IMR-90 (cell line): ENCODE results near the gene HCFC1R1. TPM values are rescaled to one million over a fixed set of nuclear protein-coding genes. Genes with fewer than 3 reads are reported as not detected.

Source experiments
- ATAC-seq: fragments of 200-7000 bp; cut with Tn5 transposase; 2 replicates; pipeline ENCODE4 v1.9.1; 2020; ENCODE audit warnings: low read depth, mild to moderate bottlenecking, moderate library complexity
- BruUV-seq: library from RNA; stranded (reverse); fragments of 400-500 nt; replicated peaks from 2 replicates; lab custom pipeline; 2021; lab: Mats Ljungman, UMichigan
- CTCF ChIA-PET: fragments of 300-600 bp; formaldehyde crosslinking; extraction: SDS; loops from one replicate; lab custom pipeline; 2021; ENCODE audit warnings: antibody characterized with exemption; lab: Yijun Ruan, JAX
- POLR2A ChIA-PET: fragments of 300-600 bp; sonication (Branson Sonifier 250); formaldehyde crosslinking; loops from one replicate; lab custom pipeline; 2022; ENCODE audit warnings: antibody characterized with exemption; ENCODE audit not compliant: unreplicated experiment; lab: Charles Lee
- DNase-seq: peaks from one replicate; pipeline ENCODE4 v3.0.0; 2013
- H2AFZ ChIP-seq: replicated peaks from 2 replicates; pipeline ENCODE3; 2013; ENCODE audit warnings: low read length, mild to moderate bottlenecking; ENCODE audit not compliant: poor library complexity
- H2AK5ac ChIP-seq: 2 replicates; pipeline ENCODE4 v1.6.1; 2013; ENCODE audit warnings: low read depth, low read length, inconsistent platforms
- H2AK9ac ChIP-seq: replicated peaks from 2 replicates; pipeline ENCODE3; 2013; ENCODE audit warnings: mild to moderate bottlenecking, low read depth, low read length, moderate library complexity; ENCODE audit not compliant: poor library complexity
- H2BK120ac ChIP-seq: 2 replicates; pipeline ENCODE4 v1.6.1; 2013; ENCODE audit warnings: low read depth, low read length, inconsistent platforms
- H2BK15ac ChIP-seq: 3 replicates; pipeline ENCODE4 v1.6.1; 2013; ENCODE audit warnings: low read depth, low read length, inconsistent platforms
- H2BK20ac ChIP-seq: 2 replicates; pipeline ENCODE4 v1.6.1; 2013; ENCODE audit warnings: low read depth, mild to moderate bottlenecking, inconsistent platforms, low read length, moderate library complexity
- H2BK5ac ChIP-seq: 2 replicates; pipeline ENCODE4 v1.6.1; 2013; ENCODE audit warnings: mild to moderate bottlenecking, low read depth, low read length, inconsistent platforms; ENCODE audit not compliant: poor library complexity, severe bottlenecking
- H3K14ac ChIP-seq: replicated peaks from 2 replicates; pipeline ENCODE4 v1.6.1; 2013; ENCODE audit warnings: low read depth, low read length, inconsistent platforms
- H3K18ac ChIP-seq: 2 replicates; pipeline ENCODE4 v1.6.1; 2013; ENCODE audit warnings: low read depth, low read length, control low read depth
- H3K23ac ChIP-seq: 2 replicates; pipeline ENCODE4 v1.6.1; 2013; ENCODE audit warnings: low read depth, low read length, inconsistent platforms
- H3K27ac ChIP-seq: 2 replicates; pipeline ENCODE4 v1.5.1; 2013; ENCODE audit warnings: mild to moderate bottlenecking, control low read depth, low read length; ENCODE audit not compliant: insufficient read depth
- H3K27me3 ChIP-seq: 2 replicates; pipeline ENCODE4 v1.6.1; 2013; ENCODE audit warnings: low read length; ENCODE audit not compliant: control insufficient read depth, insufficient read depth
- H3K36me3 ChIP-seq: 2 replicates; pipeline ENCODE4 v1.6.1; 2013; ENCODE audit warnings: low read length, mixed read lengths; ENCODE audit not compliant: control insufficient read depth, insufficient read depth
- H3K4ac ChIP-seq: 2 replicates; pipeline ENCODE4 v1.6.1; 2013; ENCODE audit warnings: low read depth, low read length, inconsistent platforms
- H3K4me1 ChIP-seq: 2 replicates; pipeline ENCODE4 v1.6.1; 2013; ENCODE audit warnings: low read length, mixed read lengths; ENCODE audit not compliant: control insufficient read depth, insufficient read depth
- H3K4me2 ChIP-seq: 2 replicates; pipeline ENCODE4 v1.6.1; 2013; ENCODE audit warnings: low read depth, mild to moderate bottlenecking, control low read depth, low read length, moderate library complexity
- H3K4me3 ChIP-seq: 2 replicates; pipeline ENCODE4 v1.5.1; 2013; ENCODE audit warnings: low read depth, mild to moderate bottlenecking, control low read depth, low read length, moderate library complexity; ENCODE audit not compliant: insufficient read depth
- H3K56ac ChIP-seq: 2 replicates; pipeline ENCODE4 v1.6.1; 2013; ENCODE audit warnings: low read length, inconsistent platforms; ENCODE audit not compliant: insufficient read depth; ENCODE audit errors: extremely low read depth
- H3K79me1 ChIP-seq, 2 experiments: 2 replicates each; pipeline ENCODE4 v1.6.1; 2013; ENCODE audit warnings: low read length in 2 of 2, inconsistent platforms in 1 of 2, low read depth in 1 of 2
- H3K9ac ChIP-seq: 2 replicates; pipeline ENCODE4 v1.6.1; 2013; ENCODE audit warnings: low read depth, low read length, control low read depth
- H3K9me1 ChIP-seq: 2 replicates; pipeline ENCODE4 v1.6.1; 2013; ENCODE audit warnings: low read length, inconsistent platforms; ENCODE audit not compliant: insufficient read depth
- H3K9me3 ChIP-seq: 2 replicates; pipeline ENCODE4 v1.6.1; 2013; ENCODE audit warnings: low read length; ENCODE audit not compliant: control insufficient read depth, insufficient read depth
- H4K20me1 ChIP-seq: 2 replicates; pipeline ENCODE4 v1.6.1; 2013; ENCODE audit warnings: low read length, inconsistent platforms; ENCODE audit not compliant: insufficient read depth
- H4K5ac ChIP-seq: 2 replicates; pipeline ENCODE4 v1.6.1; 2013; ENCODE audit warnings: mild to moderate bottlenecking, low read depth, low read length, control low read depth
- H4K8ac ChIP-seq, 2 experiments: 2 replicates each; pipeline ENCODE4 v1.6.1; 2013; ENCODE audit warnings: low read depth in 2 of 2, low read length in 2 of 2, control low read depth in 1 of 2, inconsistent platforms in 1 of 2
- H4K91ac ChIP-seq: 2 replicates; pipeline ENCODE4 v1.6.1; 2013; ENCODE audit warnings: low read depth, low read length, inconsistent platforms; ENCODE audit not compliant: insufficient read depth
- BHLHE40 ChIP-seq: fragments of 150-350 bp; IDR thresholded peaks from 2 replicates; pipeline ENCODE4 v1.6.1; 2016; ENCODE audit warnings: mild to moderate bottlenecking, low read depth, low read length
- CEBPB ChIP-seq: IDR thresholded peaks from 2 replicates; pipeline ENCODE4 v1.6.1; 2012; ENCODE audit warnings: low read depth, low read length, improper control_type of control experiment
- CHD1 ChIP-seq: IDR thresholded peaks from 2 replicates; pipeline ENCODE4 v1.6.1; 2012; ENCODE audit warnings: low read depth, low read length, improper control_type of control experiment
- CTCF ChIP-seq: conservative IDR thresholded peaks from 2 replicates; pipeline ENCODE4 v1.5.1; 2012; ENCODE audit warnings: mild to moderate bottlenecking, low read depth, low read length, improper control_type of control experiment
- ELK1 ChIP-seq: fragments of 150-350 bp; IDR thresholded peaks from 2 replicates; pipeline ENCODE4 v1.6.1; 2016; ENCODE audit warnings: low read depth, mild to moderate bottlenecking, low read length, moderate library complexity, borderline replicate concordance
- FOS ChIP-seq: fragments of 150-350 bp; IDR thresholded peaks from 2 replicates; pipeline ENCODE4 v1.6.1; 2016; ENCODE audit warnings: low read depth, low read length
- MAFK ChIP-seq: IDR thresholded peaks from 2 replicates; pipeline ENCODE4 v1.6.1; 2012; ENCODE audit warnings: low read depth, low read length, improper control_type of control experiment
- MAZ ChIP-seq: IDR thresholded peaks from 2 replicates; pipeline ENCODE4 v1.6.1; 2012; ENCODE audit warnings: low read depth, mild to moderate bottlenecking, low read length, improper control_type of control experiment, moderate library complexity, borderline replicate concordance
- MXI1 ChIP-seq: IDR thresholded peaks from 2 replicates; pipeline ENCODE4 v1.6.1; 2012; ENCODE audit warnings: low read depth, mild to moderate bottlenecking, low read length, moderate library complexity, borderline replicate concordance
- NFE2L2 ChIP-seq: fragments of 150-350 bp; IDR thresholded peaks from 2 replicates; pipeline ENCODE4 v1.6.1; 2016; ENCODE audit warnings: low read depth, mild to moderate bottlenecking, low read length
- POLR2A ChIP-seq: IDR thresholded peaks from 2 replicates; pipeline ENCODE4 v1.6.1; 2012; ENCODE audit warnings: mild to moderate bottlenecking, low read depth, low read length
- RAD21 ChIP-seq: IDR thresholded peaks from 2 replicates; pipeline ENCODE4 v1.6.1; 2012; ENCODE audit warnings: low read length, improper control_type of control experiment
- RFX5 ChIP-seq: IDR thresholded peaks from 2 replicates; pipeline ENCODE4 v1.8.0; 2012; ENCODE audit warnings: low read depth, mild to moderate bottlenecking, low read length, moderate library complexity
- SMC3 ChIP-seq: fragments of 150-350 bp; IDR thresholded peaks from 2 replicates; pipeline ENCODE4 v1.6.1; 2016; ENCODE audit warnings: low read depth, mild to moderate bottlenecking, antibody characterized with exemption, low read length, moderate library complexity
- USF2 ChIP-seq: fragments of 150-350 bp; IDR thresholded peaks from 2 replicates; pipeline ENCODE4 v1.6.1; 2017; ENCODE audit warnings: mild to moderate bottlenecking, antibody characterized with exemption, low read length, low read depth
- WGBS, 2 experiments: methylation state at CpG; one replicate each; pipeline versions ENCODE4 v1.1.5 to v1.1.7; 2013; ENCODE audit warnings: missing lambda C conversion rate in 2 of 2; ENCODE audit not compliant: insufficient read length in 1 of 2; ENCODE audit errors: extremely low coverage in 2 of 2; 5-methylcytosine and 5-hydroxymethylcytosine counted together
- dilution Hi-C: fragments of 300-500 bp; cut with HindIII; formaldehyde crosslinking; loops from one replicate; pipeline ENCODE4 v1.14.3; 2018; ENCODE audit warnings: low sequenced_read_pairs; ENCODE audit not compliant: unreplicated experiment
- in situ Hi-C: fragments of 300-500 bp; cut with MboI; formaldehyde crosslinking; loops from 3 replicates; pipeline ENCODE4 v1.14.3; 2019; ENCODE audit warnings: low sequenced_read_pairs, inconsistent platforms, mixed read lengths
- intact Hi-C: fragments of 100-400 bp; cut with micrococcal nuclease; formaldehyde crosslinking; loops from 2 replicates; pipeline ENCODE4 v1.10.0; 2022
- polyA plus RNA-seq, 3 experiments: library from polyadenylated mRNA; depleted of rRNA; stranded (reverse); fragments of >200 nt; gene quantifications; 2 replicates each; pipeline ENCODE4 v1.2.3, GENCODE V29; 2012; ENCODE audit warnings: low replicate concordance in 1 of 3
- total RNA-seq: library from RNA; depleted of rRNA; stranded (reverse); fragments of >200 nt; gene quantifications from 2 replicates; pipeline ENCODE4 v1.2.3, GENCODE V29; 2012

HCFC1R1 gene
- total and polyA plus RNA-seq, 2 of the 4 experiments (the other 2 are of a cell fraction): 7.2 to 57.9 TPM

GRCh38 chr16:3035972-3036725 lies 12.4 kb upstream of the HCFC1R1 start:
- in situ Hi-C loops: no loop called here
- no peaks in the 10 kb centered on the region for H3K79me1 ChIP-seq
- H3K56ac ChIP-seq: no peak overlapping the region
- no peaks in the 10 kb centered on the region for H3K9me3 ChIP-seq
- no peak overlapping the region for H3K9ac ChIP-seq
- H3K4me2 ChIP-seq: no peak overlapping the region
- H3K23ac ChIP-seq: no peak overlapping the region
- H3K4me3 ChIP-seq: no peak overlapping the region
- no peak overlapping the region for H4K91ac ChIP-seq
- no peak overlapping the region for H3K18ac ChIP-seq
- 14% methylated on average over 11 of the region's 40 CpGs; no CpG with 5 or more reads in 1 of the 2 experiments for WGBS, 2 experiments
- ATAC-seq (0 out of 2 replicates have a peak, but pooled peaks have one; percentile 4), DNase-seq (no peak)
- H4K20me1 ChIP-seq: no peaks in the 10 kb centered on the region
- H2AFZ ChIP-seq: no peak overlapping the region
- dilution Hi-C loops: no loop called here
- H2BK120ac ChIP-seq: no peak overlapping the region
- H3K36me3 ChIP-seq: no peaks in the 10 kb centered on the region
- no peak overlapping the region for H3K14ac ChIP-seq
- H4K5ac ChIP-seq: no peak overlapping the region
- no peak overlapping the region for H4K8ac ChIP-seq
- ChIA-PET CTCF (no interaction called here), POLR2A (interaction anchor here (1.2 kb wide), 1 partner anchor 13 kb away, joined by 3 read pairs; no protein-coding TSS in a partner anchor)
- no peak overlapping the region for H2BK15ac ChIP-seq
- TF ChIP-seq FOS (no peak), MXI1 (no peak), USF2 (no peak), BHLHE40 (no peak), ELK1 (no peak), CEBPB (no peak), NFE2L2 (no peak), SMC3 (no peak), CHD1 (no peak), RFX5 (no peak), CTCF (no peak), MAZ (no peak), MAFK (no peak), POLR2A (no peak), RAD21 (no peak)
- H2AK9ac ChIP-seq: no peak overlapping the region
- H2BK20ac ChIP-seq: no peak overlapping the region
- no TSS peak for BruUV-seq
- intact Hi-C loops: no loop called here
- H3K27me3 ChIP-seq: peaks cover 71% of the 10 kb centered on the region
- no peak overlapping the region for H2BK5ac ChIP-seq
- H3K4ac ChIP-seq: no peak overlapping the region
- H2AK5ac ChIP-seq: no peak overlapping the region
- H3K4me1 ChIP-seq: no peaks in the 10 kb centered on the region
- no peaks in the 10 kb centered on the region for H3K9me1 ChIP-seq
- H3K27ac ChIP-seq: no peak overlapping the region
